ENCODE results near the gene CTRL.

The CTRL gene

GRCh38 chr16:67892375-67892774 lies 39.3 kb downstream of the CTRL start:
- no peak for ATAC-seq

DNA sequence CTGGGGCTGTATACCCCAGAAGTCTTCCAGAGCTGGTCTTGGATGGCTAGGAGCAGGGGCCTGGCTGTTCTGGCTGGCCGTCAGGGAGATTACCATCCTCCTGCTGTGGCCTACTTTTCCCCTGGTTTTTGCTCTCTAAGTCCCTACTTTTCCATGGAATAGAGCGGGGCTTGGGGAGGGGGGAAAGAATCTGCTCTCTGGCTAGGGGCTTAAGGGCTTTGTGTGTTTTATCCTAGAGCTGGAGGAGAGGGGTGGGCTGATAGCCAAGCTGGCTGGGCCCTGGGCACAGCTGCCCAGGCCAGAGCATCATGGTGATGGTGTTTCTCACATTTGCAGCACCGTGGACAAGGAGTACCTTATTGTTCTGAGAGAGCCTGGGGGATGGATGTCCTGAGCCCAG lies 43.3 kb downstream of the CTRL start:
- ATAC-seq = no peak
- no peak for TF ChIP-seq GLIS3 (CRISPR knock-in tag; IDR thresholded peaks at IDR 0.05)
- TF ChIP-seq, protein P1, sequence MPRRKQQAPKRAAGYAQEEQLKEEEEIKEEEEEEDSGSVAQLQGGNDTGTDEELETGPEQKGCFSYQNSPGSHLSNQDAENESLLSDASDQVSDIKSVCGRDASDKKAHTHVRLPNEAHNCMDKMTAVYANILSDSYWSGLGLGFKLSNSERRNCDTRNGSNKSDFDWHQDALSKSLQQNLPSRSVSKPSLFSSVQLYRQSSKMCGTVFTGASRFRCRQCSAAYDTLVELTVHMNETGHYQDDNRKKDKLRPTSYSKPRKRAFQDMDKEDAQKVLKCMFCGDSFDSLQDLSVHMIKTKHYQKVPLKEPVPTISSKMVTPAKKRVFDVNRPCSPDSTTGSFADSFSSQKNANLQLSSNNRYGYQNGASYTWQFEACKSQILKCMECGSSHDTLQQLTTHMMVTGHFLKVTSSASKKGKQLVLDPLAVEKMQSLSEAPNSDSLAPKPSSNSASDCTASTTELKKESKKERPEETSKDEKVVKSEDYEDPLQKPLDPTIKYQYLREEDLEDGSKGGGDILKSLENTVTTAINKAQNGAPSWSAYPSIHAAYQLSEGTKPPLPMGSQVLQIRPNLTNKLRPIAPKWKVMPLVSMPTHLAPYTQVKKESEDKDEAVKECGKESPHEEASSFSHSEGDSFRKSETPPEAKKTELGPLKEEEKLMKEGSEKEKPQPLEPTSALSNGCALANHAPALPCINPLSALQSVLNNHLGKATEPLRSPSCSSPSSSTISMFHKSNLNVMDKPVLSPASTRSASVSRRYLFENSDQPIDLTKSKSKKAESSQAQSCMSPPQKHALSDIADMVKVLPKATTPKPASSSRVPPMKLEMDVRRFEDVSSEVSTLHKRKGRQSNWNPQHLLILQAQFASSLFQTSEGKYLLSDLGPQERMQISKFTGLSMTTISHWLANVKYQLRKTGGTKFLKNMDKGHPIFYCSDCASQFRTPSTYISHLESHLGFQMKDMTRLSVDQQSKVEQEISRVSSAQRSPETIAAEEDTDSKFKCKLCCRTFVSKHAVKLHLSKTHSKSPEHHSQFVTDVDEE (CRISPR knock-in tag; IDR thresholded peaks at IDR 0.05) = no peak
- no peak for TF ChIP-seq BACH2 (CRISPR knock-in tag; IDR thresholded peaks at IDR 0.05; ENCODE audit: borderline replicate concordance)
- TF ChIP-seq, protein P2, sequence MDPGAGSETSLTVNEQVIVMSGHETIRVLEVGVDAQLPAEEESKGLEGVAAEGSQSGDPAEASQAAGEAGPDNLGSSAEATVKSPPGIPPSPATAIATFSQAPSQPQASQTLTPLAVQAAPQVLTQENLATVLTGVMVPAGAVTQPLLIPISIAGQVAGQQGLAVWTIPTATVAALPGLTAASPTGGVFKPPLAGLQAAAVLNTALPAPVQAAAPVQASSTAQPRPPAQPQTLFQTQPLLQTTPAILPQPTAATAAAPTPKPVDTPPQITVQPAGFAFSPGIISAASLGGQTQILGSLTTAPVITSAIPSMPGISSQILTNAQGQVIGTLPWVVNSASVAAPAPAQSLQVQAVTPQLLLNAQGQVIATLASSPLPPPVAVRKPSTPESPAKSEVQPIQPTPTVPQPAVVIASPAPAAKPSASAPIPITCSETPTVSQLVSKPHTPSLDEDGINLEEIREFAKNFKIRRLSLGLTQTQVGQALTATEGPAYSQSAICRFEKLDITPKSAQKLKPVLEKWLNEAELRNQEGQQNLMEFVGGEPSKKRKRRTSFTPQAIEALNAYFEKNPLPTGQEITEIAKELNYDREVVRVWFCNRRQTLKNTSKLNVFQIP (CRISPR knock-in tag; IDR thresholded peaks at IDR 0.05; ENCODE audit: borderline replicate concordance, low read depth) = no peak
- no peak for TF ChIP-seq CSRNP3 (CRISPR knock-in tag; IDR thresholded peaks at IDR 0.05)
- no peak for TF ChIP-seq ZNF8 (CRISPR knock-in tag; IDR thresholded peaks at IDR 0.05)
- TF ChIP-seq ZNF70 (CRISPR knock-in tag; IDR thresholded peaks at IDR 0.05) = no peak
- TF ChIP-seq ZFP30 (CRISPR knock-in tag; IDR thresholded peaks at IDR 0.05) = no peak
- no peak for TF ChIP-seq RARB (CRISPR knock-in tag; IDR thresholded peaks at IDR 0.05)
- no peak for TF ChIP-seq ZNF565 (CRISPR knock-in tag; conservative IDR thresholded peaks at IDR 0.05; ENCODE audit: low read depth)
- TF ChIP-seq PATZ1 (CRISPR knock-in tag; IDR thresholded peaks at IDR 0.05; ENCODE audit: borderline replicate concordance) = no peak
- no peak for TF ChIP-seq ZFP3 (CRISPR knock-in tag; IDR thresholded peaks at IDR 0.05)
- no peak for TF ChIP-seq TOX (CRISPR knock-in tag; IDR thresholded peaks at IDR 0.05; ENCODE audit: borderline replicate concordance)
- TF ChIP-seq ZC3H10 (CRISPR knock-in tag; IDR thresholded peaks at IDR 0.05) = no peak
- no peak for TF ChIP-seq CSDC2 (CRISPR knock-in tag; IDR thresholded peaks at IDR 0.05)
- no peak for TF ChIP-seq ESRRG (CRISPR knock-in tag; IDR thresholded peaks at IDR 0.05)
- no peak for TF ChIP-seq PPARA (CRISPR knock-in tag; IDR thresholded peaks at IDR 0.05; ENCODE audit: borderline replicate concordance)
- no peak for TF ChIP-seq SNAI2 (CRISPR knock-in tag; IDR thresholded peaks at IDR 0.05)
- no peak for TF ChIP-seq TCF4 (CRISPR knock-in tag; IDR thresholded peaks at IDR 0.05; ENCODE audit: borderline replicate concordance)

More at GRCh38 chr16:67892375-67892774, 39.3 kb downstream of the CTRL start:
- TF ChIP-seq ZFP30 (CRISPR knock-in tag; IDR thresholded peaks at IDR 0.05) (no peak), RARB (CRISPR knock-in tag; IDR thresholded peaks at IDR 0.05) (no peak), ISL1 (CRISPR knock-in tag; IDR thresholded peaks at IDR 0.05) (no peak), BACH2 (CRISPR knock-in tag; IDR thresholded peaks at IDR 0.05; ENCODE audit: borderline replicate concordance) (no peak), CSDC2 (CRISPR knock-in tag; IDR thresholded peaks at IDR 0.05) (no peak)

GRCh38 chr16:67886387-67886786 lies 45.3 kb downstream of the CTRL start:
- no peak for ATAC-seq
- TF ChIP-seq PPARA (CRISPR knock-in tag; IDR thresholded peaks at IDR 0.05; ENCODE audit: borderline replicate concordance) (no peak), CSRNP3 (CRISPR knock-in tag; IDR thresholded peaks at IDR 0.05) (no peak), ZNF8 (CRISPR knock-in tag; IDR thresholded peaks at IDR 0.05) (no peak), ESRRG (CRISPR knock-in tag; IDR thresholded peaks at IDR 0.05) (no peak)

Data from SK-N-SH treated with all-trans-retinoic acid at 6 μM for 48 hours (cell line).